Endothelial cell of umbilical vein (primary cell): ENCODE data around the gene SMAD6. TPM values are rescaled to one million over a fixed set of nuclear protein-coding genes. Genes with fewer than 3 reads are reported as not detected.

Experiments used
- BruUV-seq: library from RNA; stranded (reverse); fragments of 400-500 nt; replicated peaks from 2 replicates; lab custom pipeline; 2021; lab: Mats Ljungman, UMichigan
- CTCF ChIA-PET: fragments of 300-600, 350-600 bp; sonication (Branson Sonifier 250); formaldehyde crosslinking; loops from one replicate; lab custom pipeline; 2021; ENCODE audit warnings: antibody characterized with exemption, inconsistent platforms; lab: Charles Lee
- POLR2A ChIA-PET: fragments of 300-600, 350-600 bp; sonication (Branson Sonifier 250); formaldehyde crosslinking; loops from one replicate; lab custom pipeline; 2021; ENCODE audit warnings: antibody characterized with exemption, inconsistent platforms; lab: Charles Lee
- DNase-seq: peaks from one replicate; pipeline ENCODE4 v3.0.0-alpha.2; 2011; ENCODE audit warnings: low read depth, low spot score
- FAIRE-seq: peaks from 2 replicates; lab custom pipeline; 2011; peaks lifted over from hg19 to GRCh38; lab: Jason Lieb, UNC
- H2AFZ ChIP-seq: 2 replicates; pipeline ENCODE4 v1.6.0; 2012; ENCODE audit warnings: low read depth, low read length, control low read depth, inconsistent platforms
- H3K27ac ChIP-seq: 2 replicates; pipeline ENCODE4 v1.5.1; 2011; ENCODE audit warnings: low read depth, mild to moderate bottlenecking, control low read depth, low read length, moderate library complexity; ENCODE audit not compliant: insufficient read depth
- H3K27me3 ChIP-seq, 2 experiments: 2 replicates each; pipeline versions ENCODE4 v1.6.0 to v1.6.1; 2011; ENCODE audit warnings: low read length in 2 of 2, mixed read lengths in 1 of 2; ENCODE audit not compliant: control insufficient read depth in 2 of 2, insufficient read depth in 2 of 2
- H3K36me3 ChIP-seq, 2 experiments: 2 replicates in 1 of 2; 3 replicates in 1 of 2; pipeline ENCODE4 v1.5.1; 2011; ENCODE audit warnings: low read length in 2 of 2, mild to moderate bottlenecking in 1 of 2, moderate library complexity in 1 of 2; ENCODE audit not compliant: control insufficient read depth in 2 of 2, insufficient read depth in 2 of 2; ENCODE audit errors: extremely low read depth in 1 of 2
- H3K4me1 ChIP-seq: 3 replicates; pipeline ENCODE4 v1.5.1; 2011; ENCODE audit warnings: mild to moderate bottlenecking, low read length; ENCODE audit not compliant: control insufficient read depth, insufficient read depth; ENCODE audit errors: extremely low read depth
- H3K4me2 ChIP-seq: 2 replicates; pipeline ENCODE4 v1.6.1; 2011; ENCODE audit warnings: low read length, control low read depth, mixed read lengths; ENCODE audit not compliant: insufficient read depth
- H3K4me3 ChIP-seq, 3 experiments: fragments of 200-600 bp in 1 of 3; sonication (generic), shearing (Covaris generic) in 1 of 3; replicated peaks in 1 of 3; 2 replicates each; pipeline ENCODE4 v1.5.1; 2011 to 2016; ENCODE audit warnings: control low read depth in 3 of 3, low read length in 3 of 3, mild to moderate bottlenecking in 2 of 3, inconsistent platforms in 1 of 3, low read depth in 1 of 3, moderate library complexity in 1 of 3; ENCODE audit not compliant: insufficient read depth in 1 of 3
- H3K79me2 ChIP-seq: 2 replicates; pipeline ENCODE4 v1.6.0; 2012; ENCODE audit warnings: low read length, inconsistent platforms; ENCODE audit not compliant: control insufficient read depth, insufficient read depth
- H3K9ac ChIP-seq: replicated peaks from 2 replicates; pipeline ENCODE3; 2011; ENCODE audit warnings: low read length, control low read depth; ENCODE audit not compliant: insufficient read depth; ENCODE audit errors: extremely low read depth
- H3K9me1 ChIP-seq: replicated peaks from 3 replicates; pipeline ENCODE4 v1.6.0; 2011; ENCODE audit warnings: mild to moderate bottlenecking, low read length; ENCODE audit not compliant: control insufficient read depth, insufficient read depth; ENCODE audit errors: extremely low read depth
- H3K9me3 ChIP-seq: replicated peaks from 2 replicates; pipeline ENCODE4 v1.5.1; 2012; ENCODE audit warnings: low read length, inconsistent platforms; ENCODE audit not compliant: control insufficient read depth, insufficient read depth
- H4K20me1 ChIP-seq: replicated peaks from 2 replicates; pipeline ENCODE3; 2011; ENCODE audit warnings: mild to moderate bottlenecking, low read length; ENCODE audit not compliant: control insufficient read depth, insufficient read depth; ENCODE audit errors: extremely low read depth
- CTCF ChIP-seq, 2 donors: IDR thresholded peaks; 1 replicate in 1 of 2; 2 replicates in 1 of 2; pipeline ENCODE4 v1.5.1; 2011; ENCODE audit warnings: low read length in 2 of 2, mild to moderate bottlenecking in 2 of 2, moderate library complexity in 2 of 2, control low read depth in 1 of 2, inconsistent platforms in 1 of 2, low read depth in 1 of 2; ENCODE audit not compliant: insufficient read depth in 1 of 2; ENCODE audit errors: extremely low read depth in 1 of 2
- EZH2 ChIP-seq: IDR thresholded peaks from 2 replicates; pipeline ENCODE4 v1.6.1; 2012; ENCODE audit warnings: borderline replicate concordance, low read depth, mild to moderate bottlenecking, moderate library complexity, low read length, inconsistent platforms; ENCODE audit not compliant: severe bottlenecking
- FOS ChIP-seq: IDR thresholded peaks from 2 replicates; pipeline ENCODE4 v1.6.1; 2011; ENCODE audit warnings: mild to moderate bottlenecking, low read length, moderate library complexity, borderline replicate concordance; ENCODE audit not compliant: insufficient read depth
- GATA2 ChIP-seq: IDR thresholded peaks from 2 replicates; pipeline ENCODE4 v1.7.0; 2011; ENCODE audit warnings: low read depth, mild to moderate bottlenecking, moderate library complexity, mixed read lengths, low read length; ENCODE audit not compliant: insufficient read length, insufficient read depth
- JUN ChIP-seq: IDR thresholded peaks from 2 replicates; pipeline ENCODE4 v1.6.1; 2011; ENCODE audit warnings: borderline replicate concordance, low read depth; ENCODE audit not compliant: insufficient read length, insufficient read depth
- MAX ChIP-seq: IDR thresholded peaks from 2 replicates; pipeline ENCODE4 v1.6.1; 2011; ENCODE audit not compliant: insufficient read depth, insufficient read length
- MYC ChIP-seq: IDR thresholded peaks from one replicate; pipeline ENCODE4 v1.6.1; 2011; ENCODE audit warnings: mild to moderate bottlenecking, low read depth, low read length
- POLR2A ChIP-seq: IDR thresholded peaks from 2 replicates; pipeline ENCODE4 v1.6.1; 2012; ENCODE audit warnings: low read depth, mild to moderate bottlenecking, control low read depth, low read length
- POLR2AphosphoS5 ChIP-seq: IDR thresholded peaks from 2 replicates; pipeline ENCODE4 v1.6.1; 2012; ENCODE audit warnings: low read depth, mild to moderate bottlenecking, control low read depth, low read length, moderate library complexity; ENCODE audit not compliant: insufficient read depth
- dilution Hi-C: fragments of 300-500 bp; cut with MboI; formaldehyde crosslinking; loops from one replicate; pipeline ENCODE4 v1.15.0; 2019; ENCODE audit warnings: low sequenced_read_pairs; ENCODE audit not compliant: extremely low pct_ligation_motif_present
- intact Hi-C: fragments of 100-400 bp; cut with micrococcal nuclease; formaldehyde crosslinking; loops from one replicate; pipeline ENCODE4 v1.10.0; 2022
- polyA plus RNA-seq, 4 experiments: library from polyadenylated mRNA; depleted of rRNA in 3 of 4; stranded (reverse) in 3 of 4; unstranded in 1 of 4; fragments of >200 nt; gene quantifications; 2 replicates each; pipeline versions ENCODE4 v1.2.1 to v1.2.3, GENCODE V29; 2011 to 2012; ENCODE audit warnings: missing spikeins in 1 of 4
- total RNA-seq: library from RNA; stranded (reverse); gene quantifications from 2 replicates; pipeline ENCODE4 v1.2.3, GENCODE V29; 2021

Gene SMAD6
- total and polyA plus RNA-seq, 2 donors (not counting 3 experiments of a cell fraction or from before 2014, with no cell fraction given), result 7.3 to 12.5 TPM

- H3K27ac ChIP-seq, result no peak overlapping the region
- H3K9me3 ChIP-seq, result no peaks in the 10 kb centered on the region
- H3K9ac ChIP-seq, result no peak overlapping the region
- H4K20me1 ChIP-seq, result no peaks in the 10 kb centered on the region
- no peak overlapping the region for H2AFZ ChIP-seq
- H3K4me3 ChIP-seq, result no peak overlapping the region
- no peak for FAIRE-seq
- H3K9me1 ChIP-seq, result no peaks in the 10 kb centered on the region
- no peaks in the 10 kb centered on the region for H3K4me1 ChIP-seq
- BruUV-seq, result no TSS peak
- ChIA-PET CTCF (interaction anchor here (1.6 kb wide), 1 partner anchor 61 kb away, joined by 6 read pairs; no protein-coding TSS in a partner anchor), POLR2A (no interaction called here)
- dilution Hi-C loops, result no loop called here
- TF ChIP-seq POLR2AphosphoS5 (no peak), MAX (no peak), FOS (no peak)
- H3K4me2 ChIP-seq, result no peak overlapping the region
- H3K79me2 ChIP-seq, result no peaks in the 10 kb centered on the region
- DNase-seq, result no peak
- H3K27me3 ChIP-seq, result no peaks in the 10 kb centered on the region
- H3K36me3 ChIP-seq, result no peaks in the 10 kb centered on the region
- intact Hi-C loops, result no loop called here
Observed at GRCh38 chr15:66679657-66680108, 22.4 kb upstream of the SMAD6 start.

- no peaks in the 10 kb centered on the region for H3K27me3 ChIP-seq
- H3K4me1 ChIP-seq, result peaks cover 3% of the 10 kb centered on the region
- no peak overlapping the region for H2AFZ ChIP-seq
- H3K4me3 ChIP-seq, result no peak overlapping the region
- H4K20me1 ChIP-seq, result no peaks in the 10 kb centered on the region
- BruUV-seq, result no TSS peak
- CTCF ChIA-PET, result no interaction called here
- H3K9me3 ChIP-seq, result no peaks in the 10 kb centered on the region
- no peaks in the 10 kb centered on the region for H3K9me1 ChIP-seq
- dilution Hi-C loops (no loop called here), intact Hi-C loops (no loop called here)
- H3K36me3 ChIP-seq, result no peaks in the 10 kb centered on the region
- no peak overlapping the region for H3K4me2 ChIP-seq
- no peak overlapping the region for H3K9ac ChIP-seq
- FAIRE-seq, result no peak
- no peak for TF ChIP-seq POLR2A
- TF ChIP-seq MAX, result no peak
- no peak for TF ChIP-seq EZH2
- TF ChIP-seq CTCF (IDR thresholded peaks at IDR 0.05; ENCODE audit: extremely low read depth in 1 of 2, insufficient read depth in 1 of 2, low read depth in 1 of 2, low read length in 2 of 2), result no peak
- TF ChIP-seq POLR2AphosphoS5, result no peak
- no peak for TF ChIP-seq JUN
- TF ChIP-seq GATA2, result no peak
- TF ChIP-seq MYC, result no peak
- TF ChIP-seq FOS, result no peak
- H3K27ac ChIP-seq, result no peak overlapping the region
- POLR2A ChIA-PET, result no interaction called here
- DNase-seq, result no peak
- H3K79me2 ChIP-seq, result no peaks in the 10 kb centered on the region
Observed at GRCh38 chr15:66680502-66680901, 21.5 kb upstream of the SMAD6 start.
